Nephron (organoid): ENCODE data around the gene GDF7.

Experiments
- H3K27ac Mint-ChIP-seq, 3 experiments: 2 replicates each; pipeline ENCODE4 v1.8.0; 2020; ENCODE audit warnings: mixed read lengths in 3 of 3, mild to moderate bottlenecking in 2 of 3, moderate library complexity in 1 of 3
- H3K27me3 Mint-ChIP-seq: 2 replicates; pipeline ENCODE4 v1.8.0; 2021; ENCODE audit warnings: low read depth, mild to moderate bottlenecking, moderate library complexity, mixed read lengths
- H3K36me3 Mint-ChIP-seq: 2 replicates; pipeline ENCODE4 v1.8.0; 2020; ENCODE audit warnings: low read depth, mixed read lengths
- H3K4me1 Mint-ChIP-seq: 2 replicates; pipeline ENCODE4 v1.8.0; 2020; ENCODE audit warnings: mixed read lengths
- H3K4me3 Mint-ChIP-seq, 3 experiments: 2 replicates each; pipeline ENCODE4 v1.8.0; 2020; ENCODE audit warnings: mild to moderate bottlenecking in 3 of 3, mixed read lengths in 3 of 3, moderate library complexity in 2 of 3
- H3K9me3 Mint-ChIP-seq: 2 replicates; pipeline ENCODE4 v1.8.0; 2020; ENCODE audit warnings: mixed read lengths
- CTCF ChIP-seq, 3 experiments: fragments of 200-600 bp; sonication (generic); IDR thresholded peaks; one replicate each; pipeline ENCODE4 v1.5.0; 2021; ENCODE audit warnings: antibody characterized with exemption in 3 of 3; ENCODE audit not compliant: unreplicated experiment in 3 of 3

Gene GDF7

GRCh38 chr2:20722592-20723240 is 55.8 kb downstream of the GDF7 start:
- no peaks in the 10 kb centered on the region for H3K27me3 Mint-ChIP-seq
- H3K4me3 Mint-ChIP-seq = no peak overlapping the region
- peaks cover 79% of the 10 kb centered on the region for H3K36me3 Mint-ChIP-seq
- TF ChIP-seq CTCF (IDR thresholded peaks at IDR 0.05; ENCODE audit: unreplicated experiment in 3 of 3) = no peak
- no peak overlapping the region for H3K27ac Mint-ChIP-seq
- peaks cover 35% of the 10 kb centered on the region for H3K9me3 Mint-ChIP-seq
- H3K4me1 Mint-ChIP-seq = no peaks in the 10 kb centered on the region

- Mint-ChIP-seq H3K27me3 (no peaks in the 10 kb centered on the region), H3K4me1 (peaks cover 6% of the 10 kb centered on the region), H3K9me3 (peaks cover 27% of the 10 kb centered on the region), H3K36me3 (peaks cover 71% of the 10 kb centered on the region), H3K27ac (no peak overlapping the region), H3K4me3 (no peak overlapping the region)
- TF ChIP-seq CTCF (IDR thresholded peaks at IDR 0.05; ENCODE audit: unreplicated experiment in 3 of 3) = no peak
These were observed 56.6 kb downstream of the GDF7 start for GRCh38 chr2:20723543-20723942.

GRCh38 chr2:20724500-20725053 is 57.6 kb downstream of the GDF7 start:
- Mint-ChIP-seq H3K27me3 (no peaks in the 10 kb centered on the region), H3K27ac (no peak overlapping the region), H3K4me3 (no peak overlapping the region), H3K36me3 (peaks cover 61% of the 10 kb centered on the region), H3K4me1 (peaks cover 6% of the 10 kb centered on the region), H3K9me3 (peaks cover 20% of the 10 kb centered on the region)
- no peak for TF ChIP-seq CTCF (IDR thresholded peaks at IDR 0.05; ENCODE audit: unreplicated experiment in 3 of 3)

- Mint-ChIP-seq H3K27me3 (no peaks in the 10 kb centered on the region), H3K27ac (no peak overlapping the region), H3K4me3 (no peak overlapping the region), H3K36me3 (peaks cover 51% of the 10 kb centered on the region), H3K4me1 (peaks cover 6% of the 10 kb centered on the region), H3K9me3 (peaks cover 11% of the 10 kb centered on the region)
- TF ChIP-seq CTCF (IDR thresholded peaks at IDR 0.05; ENCODE audit: unreplicated experiment in 3 of 3) = no peak
These were observed 58.8 kb downstream of the GDF7 start for GRCh38 chr2:20725782-20726181.

GRCh38 chr2:20726913-20727312 is 60.0 kb downstream of the GDF7 start:
- Mint-ChIP-seq H3K27me3 (no peaks in the 10 kb centered on the region), H3K36me3 (peaks cover 49% of the 10 kb centered on the region), H3K27ac (no peak overlapping the region), H3K4me3 (no peak overlapping the region), H3K9me3 (peaks cover 4% of the 10 kb centered on the region), H3K4me1 (peaks cover 6% of the 10 kb centered on the region)
- no peak for TF ChIP-seq CTCF (IDR thresholded peaks at IDR 0.05; ENCODE audit: unreplicated experiment in 3 of 3)
